Measurements from ENCODE around the gene CDKN2B.

The CDKN2B gene

GRCh38 chr9:21985964-21986667 lies 23.0 kb downstream of the CDKN2B start:
- no peak overlapping the region for H3K4me3 Mint-ChIP-seq
- H3K27me3 Mint-ChIP-seq = peaks cover 39% of the 10 kb centered on the region
- DNase-seq (ENCODE audit: low spot score in 2 of 2) (no peak), ATAC-seq (replicated peaks; ENCODE audit: extremely low read depth, poor library complexity, severe bottlenecking) (no peak)
- H3K9me3 Mint-ChIP-seq = no peaks in the 10 kb centered on the region
- no peaks in the 10 kb centered on the region for H3K4me1 Mint-ChIP-seq
- no peaks in the 10 kb centered on the region for H3K36me3 Mint-ChIP-seq (ENCODE audit: insufficient read depth)
- no peak overlapping the region for H3K27ac Mint-ChIP-seq (ENCODE audit: low read depth)

DNA sequence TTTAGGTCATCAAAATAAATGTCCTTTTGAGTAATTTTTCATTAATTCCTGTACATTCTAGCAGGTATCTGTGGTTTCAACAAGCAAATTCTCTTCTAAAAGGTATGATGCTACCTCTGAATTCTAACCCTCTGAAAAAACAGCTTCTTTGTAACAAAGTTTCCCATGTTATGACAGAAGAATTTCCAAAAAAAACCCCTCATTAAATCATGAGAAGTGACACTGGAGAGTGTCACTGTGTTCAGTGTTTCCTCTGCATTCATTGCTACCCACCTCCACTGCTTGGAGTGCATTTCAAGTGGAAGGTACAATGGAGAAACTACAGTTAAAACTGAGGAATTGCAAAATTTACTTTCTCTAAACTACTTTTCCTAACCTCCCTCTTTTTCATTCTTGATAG lies 25.0 kb downstream of the CDKN2B start:
- Mint-ChIP-seq H3K4me3 (no peak overlapping the region), H3K9me3 (no peaks in the 10 kb centered on the region), H3K27ac (ENCODE audit: low read depth) (no peak overlapping the region), H3K4me1 (no peaks in the 10 kb centered on the region), H3K36me3 (ENCODE audit: insufficient read depth) (no peaks in the 10 kb centered on the region), H3K27me3 (peaks cover 54% of the 10 kb centered on the region)
- no peak for ATAC-seq (replicated peaks; ENCODE audit: extremely low read depth, poor library complexity, severe bottlenecking)
- DNase-seq (ENCODE audit: low spot score in 2 of 2) = no peak

DNA sequence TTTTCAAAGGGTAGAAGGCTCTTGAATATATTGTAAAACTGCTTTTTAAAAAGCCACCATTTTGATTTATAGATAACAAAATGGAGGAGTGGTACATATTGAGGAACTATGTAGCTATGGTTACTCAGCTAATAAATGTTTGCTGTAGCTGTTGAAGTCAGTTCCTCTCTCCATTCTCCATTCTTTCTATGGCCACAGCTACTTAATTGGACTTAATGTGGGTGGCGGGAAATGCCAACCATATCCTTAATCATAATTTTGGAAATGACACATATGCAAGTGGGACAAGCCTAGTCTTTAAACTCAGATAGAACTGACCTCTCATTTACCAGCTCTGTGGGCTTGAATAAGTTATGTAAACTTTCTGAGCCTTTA lies 25.6 kb downstream of the CDKN2B start:
- no peaks in the 10 kb centered on the region for H3K4me1 Mint-ChIP-seq
- no peak for DNase-seq (ENCODE audit: low spot score in 2 of 2)
- no peak overlapping the region for H3K27ac Mint-ChIP-seq (ENCODE audit: low read depth)
- H3K36me3 Mint-ChIP-seq (ENCODE audit: insufficient read depth) = no peaks in the 10 kb centered on the region
- no peak for ATAC-seq (replicated peaks; ENCODE audit: extremely low read depth, poor library complexity, severe bottlenecking)
- peaks cover 59% of the 10 kb centered on the region for H3K27me3 Mint-ChIP-seq
- no peak overlapping the region for H3K4me3 Mint-ChIP-seq
- no peaks in the 10 kb centered on the region for H3K9me3 Mint-ChIP-seq

GRCh38 chr9:21982861-21983560 lies 26.1 kb downstream of the CDKN2B start:
- ATAC-seq (replicated peaks; ENCODE audit: extremely low read depth, poor library complexity, severe bottlenecking) = no peak
- Mint-ChIP-seq H3K36me3 (ENCODE audit: insufficient read depth) (no peaks in the 10 kb centered on the region), H3K27me3 (peaks cover 65% of the 10 kb centered on the region), H3K4me3 (no peak overlapping the region), H3K9me3 (no peaks in the 10 kb centered on the region), H3K27ac (ENCODE audit: low read depth) (no peak overlapping the region), H3K4me1 (no peaks in the 10 kb centered on the region)
- no peak for DNase-seq (ENCODE audit: low spot score in 2 of 2)

GRCh38 chr9:21982391-21982790 lies 26.7 kb downstream of the CDKN2B start:
- Mint-ChIP-seq H3K27ac (ENCODE audit: low read depth) (no peak overlapping the region), H3K27me3 (peaks cover 71% of the 10 kb centered on the region), H3K9me3 (no peaks in the 10 kb centered on the region), H3K4me1 (no peaks in the 10 kb centered on the region), H3K36me3 (ENCODE audit: insufficient read depth) (no peaks in the 10 kb centered on the region), H3K4me3 (no peak overlapping the region)
- ATAC-seq (replicated peaks; ENCODE audit: extremely low read depth, poor library complexity, severe bottlenecking) (no peak), DNase-seq (ENCODE audit: low spot score in 2 of 2) (no peak)

- Mint-ChIP-seq H3K4me3 (no peak overlapping the region), H3K9me3 (no peaks in the 10 kb centered on the region), H3K27ac (ENCODE audit: low read depth) (no peak overlapping the region), H3K27me3 (peaks cover 95% of the 10 kb centered on the region), H3K4me1 (peaks cover 17% of the 10 kb centered on the region), H3K36me3 (ENCODE audit: insufficient read depth) (peaks cover 6% of the 10 kb centered on the region)
- no peak for ATAC-seq (replicated peaks; ENCODE audit: extremely low read depth, poor library complexity, severe bottlenecking)
- no peak for DNase-seq (ENCODE audit: low spot score in 2 of 2)
Observed at GRCh38 chr9:21976334-21976875, 32.7 kb downstream of the CDKN2B start.

- Mint-ChIP-seq H3K27me3 (peaks cover 100% of the 10 kb centered on the region), H3K9me3 (peaks cover 3% of the 10 kb centered on the region), H3K36me3 (ENCODE audit: insufficient read depth) (peaks cover 8% of the 10 kb centered on the region), H3K4me1 (peaks cover 17% of the 10 kb centered on the region), H3K27ac (ENCODE audit: low read depth) (no peak overlapping the region), H3K4me3 (peak overlapping the region; percentile 84)
- DNase-seq (ENCODE audit: low spot score in 2 of 2) = no peak
- peak; percentile 64 for ATAC-seq (replicated peaks; ENCODE audit: extremely low read depth, poor library complexity, severe bottlenecking)
Observed at GRCh38 chr9:21974722-21975409, 34.2 kb downstream of the CDKN2B start.

- peaks cover 100% of the 10 kb centered on the region for H3K27me3 Mint-ChIP-seq
- H3K36me3 Mint-ChIP-seq (ENCODE audit: insufficient read depth) = peaks cover 11% of the 10 kb centered on the region
- H3K27ac Mint-ChIP-seq (ENCODE audit: low read depth) = no peak overlapping the region
- DNase-seq (ENCODE audit: low spot score in 2 of 2) (no peak), ATAC-seq (replicated peaks; ENCODE audit: extremely low read depth, poor library complexity, severe bottlenecking) (no peak)
- H3K4me1 Mint-ChIP-seq = peaks cover 17% of the 10 kb centered on the region
- H3K4me3 Mint-ChIP-seq = peak overlapping the region; percentile 84
- peaks cover 6% of the 10 kb centered on the region for H3K9me3 Mint-ChIP-seq
Observed at GRCh38 chr9:21974343-21974721, 34.8 kb downstream of the CDKN2B start.

- H3K36me3 Mint-ChIP-seq (ENCODE audit: insufficient read depth) = peaks cover 26% of the 10 kb centered on the region
- no peak for DNase-seq (ENCODE audit: low spot score in 2 of 2)
- H3K27me3 Mint-ChIP-seq = peaks cover 100% of the 10 kb centered on the region
- ATAC-seq (replicated peaks; ENCODE audit: extremely low read depth, poor library complexity, severe bottlenecking) = no peak
- H3K27ac Mint-ChIP-seq (ENCODE audit: low read depth) = no peak overlapping the region
- H3K4me3 Mint-ChIP-seq = no peak overlapping the region
- H3K4me1 Mint-ChIP-seq = peaks cover 24% of the 10 kb centered on the region
- H3K9me3 Mint-ChIP-seq = peaks cover 12% of the 10 kb centered on the region
Observed at GRCh38 chr9:21972361-21972760, 36.7 kb downstream of the CDKN2B start.

DNA sequence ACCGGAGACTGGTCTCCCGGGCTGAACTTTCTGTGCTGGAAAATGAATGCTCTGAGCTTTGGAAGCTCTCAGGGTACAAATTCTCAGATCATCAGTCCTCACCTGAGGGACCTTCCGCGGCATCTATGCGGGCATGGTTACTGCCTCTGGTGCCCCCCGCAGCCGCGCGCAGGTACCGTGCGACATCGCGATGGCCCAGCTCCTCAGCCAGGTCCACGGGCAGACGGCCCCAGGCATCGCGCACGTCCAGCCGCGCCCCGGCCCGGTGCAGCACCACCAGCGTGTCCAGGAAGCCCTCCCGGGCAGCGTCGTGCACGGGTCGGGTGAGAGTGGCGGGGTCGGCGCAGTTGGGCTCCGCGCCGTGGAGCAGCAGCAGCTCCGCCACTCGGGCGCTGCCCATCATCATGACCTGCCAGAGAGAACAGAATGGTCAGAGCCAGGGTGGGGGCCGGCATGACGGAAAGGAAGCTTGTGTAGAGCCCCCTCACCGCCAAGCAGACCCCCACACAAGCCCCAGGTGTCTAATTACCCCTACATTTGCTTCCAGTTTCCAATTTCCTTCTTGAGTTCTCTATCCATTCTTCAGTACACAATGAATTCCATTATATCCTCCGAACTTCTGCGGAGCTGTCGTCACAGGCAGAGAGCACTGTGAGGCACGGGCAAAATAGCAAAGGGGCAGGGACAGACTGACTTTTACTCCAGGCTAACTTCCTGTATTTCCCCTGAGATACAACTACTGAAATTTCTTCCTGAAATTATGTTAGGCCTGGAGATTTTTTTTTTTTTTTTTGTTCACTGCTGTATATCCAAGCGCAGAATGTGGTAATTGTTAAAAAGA lies 38.1 kb downstream of the CDKN2B start:
- ATAC-seq (replicated peaks; ENCODE audit: extremely low read depth, poor library complexity, severe bottlenecking) = no peak

GRCh38 chr9:21969951-21970799 lies 38.9 kb downstream of the CDKN2B start:
- Mint-ChIP-seq H3K4me1 (peaks cover 26% of the 10 kb centered on the region), H3K4me3 (no peak overlapping the region), H3K9me3 (peaks cover 12% of the 10 kb centered on the region), H3K36me3 (ENCODE audit: insufficient read depth) (peaks cover 34% of the 10 kb centered on the region), H3K27ac (ENCODE audit: low read depth) (no peak overlapping the region), H3K27me3 (peaks cover 100% of the 10 kb centered on the region)
- ATAC-seq (replicated peaks; ENCODE audit: extremely low read depth, poor library complexity, severe bottlenecking) (no peak), DNase-seq (ENCODE audit: low spot score in 2 of 2) (no peak)

More for the DNA sequence above, 38.1 kb downstream of the CDKN2B start:
- peaks cover 30% of the 10 kb centered on the region for H3K36me3 Mint-ChIP-seq (ENCODE audit: insufficient read depth)
- H3K27ac Mint-ChIP-seq (ENCODE audit: low read depth) = no peak overlapping the region
- peaks cover 12% of the 10 kb centered on the region for H3K9me3 Mint-ChIP-seq
- peaks cover 24% of the 10 kb centered on the region for H3K4me1 Mint-ChIP-seq
- no peak overlapping the region for H3K4me3 Mint-ChIP-seq
- DNase-seq (ENCODE audit: low spot score in 2 of 2) = no peak
- H3K27me3 Mint-ChIP-seq = peaks cover 100% of the 10 kb centered on the region

Data from central memory CD8-positive, alpha-beta T cell (primary cell).